Ecto neural progenitor cell (in vitro differentiated cells): ENCODE data around the gene XPR1.
A peak's percentile ranks its signal among the peaks of the same experiment; 100 is the strongest.

Experiments
- DNase-seq: peaks from one replicate; pipeline ENCODE4 v3.0.0-alpha.2; 2018; ENCODE audit warnings: low spot score

XPR1 gene

DNA sequence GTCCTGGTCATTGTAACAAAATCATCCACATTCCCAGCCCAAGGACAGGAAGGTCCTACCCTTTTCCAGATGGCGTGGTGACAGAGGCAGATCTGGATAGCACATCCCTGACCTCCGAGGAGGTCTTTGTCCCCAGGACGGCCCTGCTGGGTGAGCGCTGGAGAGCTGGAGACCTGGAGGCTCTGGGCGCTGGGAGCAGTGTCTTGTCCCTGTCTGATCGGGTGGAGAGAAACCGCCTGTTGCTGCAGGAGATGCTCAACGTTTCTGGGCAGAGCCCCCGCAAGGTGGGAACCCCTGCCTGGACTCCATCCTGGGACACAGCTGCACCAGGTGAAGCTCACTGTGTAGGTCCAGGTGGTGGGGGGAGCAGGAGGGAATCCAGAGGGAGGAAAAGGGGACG lies 284.9 kb downstream of the XPR1 start:
- no peak for DNase-seq

DNA sequence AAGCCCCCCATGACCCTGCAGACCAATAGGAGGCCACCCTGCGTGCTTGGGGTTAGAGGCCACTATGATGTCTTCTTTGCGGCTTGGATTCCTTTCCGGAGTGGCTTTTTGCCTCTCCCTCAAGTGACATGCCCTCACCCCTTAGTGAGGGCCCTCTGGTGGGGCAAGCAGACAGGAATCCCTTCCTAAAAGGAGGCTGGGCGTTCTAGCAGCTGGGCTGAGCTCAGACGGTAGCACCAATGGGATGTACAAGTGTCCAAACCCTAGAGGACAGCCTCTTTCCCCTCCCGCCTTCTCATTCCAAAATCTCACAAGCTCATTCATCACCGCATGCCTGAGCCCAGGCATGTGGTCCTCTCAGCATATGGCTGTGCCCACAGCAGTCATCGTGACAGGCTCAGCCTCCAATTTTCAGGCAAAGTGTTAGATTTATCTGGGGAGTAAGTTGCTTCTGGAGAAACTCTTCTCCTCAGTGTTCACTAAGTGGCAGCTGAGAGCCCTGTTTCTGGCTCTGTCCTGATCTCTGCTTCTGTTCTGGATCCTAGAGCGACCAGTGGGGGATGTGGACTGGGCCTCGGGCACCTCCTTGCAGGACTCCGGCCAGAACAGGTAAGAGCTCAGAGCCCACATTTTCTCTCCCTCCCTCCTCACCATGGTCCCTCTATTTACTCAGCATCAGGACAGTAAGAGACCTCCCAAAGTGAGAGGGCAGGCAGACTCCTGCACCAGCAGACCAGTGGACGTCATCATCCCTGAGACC lies 285.7 kb downstream of the XPR1 start:
- DNase-seq = no peak

DNA sequence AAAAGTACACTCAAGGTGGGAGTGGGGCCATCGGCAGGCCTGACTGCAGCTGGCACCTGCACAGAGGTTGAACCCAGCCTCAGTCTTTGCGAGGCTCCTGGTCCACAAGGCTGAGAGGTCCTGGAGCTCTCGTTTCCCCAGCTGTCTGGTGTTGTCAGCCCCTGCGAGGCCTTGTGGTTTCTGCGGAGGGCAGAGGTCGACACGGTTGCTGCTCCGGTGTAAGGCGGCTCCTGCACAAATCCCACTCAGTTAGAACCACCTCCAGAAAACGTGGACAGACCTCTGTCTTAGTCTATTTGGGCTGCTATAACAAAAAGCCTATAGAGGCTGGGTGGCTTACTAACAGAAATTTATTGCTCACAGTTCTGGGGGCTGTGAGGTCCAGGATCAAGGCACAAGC lies 286.7 kb downstream of the XPR1 start:
- no peak for DNase-seq

DNA sequence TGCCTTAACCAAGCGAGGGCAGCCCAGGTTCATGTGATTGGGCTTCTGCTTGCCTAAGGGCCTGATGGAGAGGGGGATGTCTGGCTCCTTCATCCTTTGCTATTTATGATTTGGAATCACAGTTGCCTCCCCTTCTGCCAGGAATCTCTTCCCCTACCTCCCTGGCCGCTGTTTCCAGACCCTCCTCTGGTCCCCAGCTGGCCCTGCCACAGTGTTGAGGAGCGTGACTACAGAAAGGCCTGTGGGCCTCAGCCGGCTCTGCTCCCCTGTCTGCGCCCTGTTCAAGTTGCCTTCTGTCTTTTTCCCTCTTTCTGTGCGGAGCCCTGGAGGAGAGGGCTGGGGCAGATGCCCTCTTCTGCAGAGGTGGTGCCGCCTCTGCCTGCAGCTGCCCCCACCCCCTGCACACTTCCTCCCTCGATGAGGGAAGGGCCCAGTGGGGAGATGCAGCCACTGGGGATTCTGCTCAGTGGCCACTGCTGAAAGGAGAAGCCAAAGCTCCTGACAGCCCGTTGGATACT lies 287.4 kb downstream of the XPR1 start:
- DNase-seq = no peak

DNA sequence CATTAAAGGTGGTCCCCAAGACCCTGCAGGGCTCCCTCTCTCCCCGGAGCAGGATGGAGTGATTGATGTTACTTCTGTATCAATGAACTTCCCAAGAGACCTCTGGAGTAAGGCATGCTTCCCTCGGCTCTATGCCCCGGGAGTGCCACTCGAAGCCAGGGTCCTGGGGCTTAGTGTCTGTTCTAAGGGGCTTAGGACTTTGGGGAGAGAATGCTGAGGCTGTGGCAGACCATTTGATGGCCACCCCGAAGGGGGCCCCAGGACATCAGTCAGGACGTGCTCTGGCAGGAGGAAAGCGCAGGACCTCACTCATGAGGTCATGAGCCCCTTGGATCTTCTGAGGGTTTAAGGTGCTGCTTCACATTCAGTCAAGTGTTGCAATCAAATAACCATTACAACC lies 288.4 kb downstream of the XPR1 start:
- no peak for DNase-seq

DNA sequence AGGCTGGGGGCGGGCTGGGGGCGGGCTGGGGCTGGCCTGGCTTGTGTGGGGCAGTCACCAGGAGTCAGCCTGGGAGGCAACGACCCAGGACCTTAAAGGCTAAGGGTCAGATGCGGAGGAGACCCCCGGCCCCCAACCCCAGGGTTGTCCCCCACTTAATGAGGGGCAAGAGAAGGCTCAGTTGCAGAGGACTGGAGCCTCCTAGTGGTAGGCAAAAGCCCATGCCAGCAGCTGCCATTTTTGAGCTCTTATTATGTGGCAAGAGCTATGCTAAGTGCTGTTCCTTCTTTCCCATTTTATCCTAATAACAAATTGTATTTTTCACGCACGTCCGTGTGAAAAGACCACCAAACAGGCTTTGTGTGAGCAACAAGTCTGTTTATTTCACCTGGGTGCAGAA lies 288.9 kb downstream of the XPR1 start:
- no peak for DNase-seq

GRCh38 chr1:180921386-180921785 lies 289.6 kb downstream of the XPR1 start:
- no peak for DNase-seq

DNA sequence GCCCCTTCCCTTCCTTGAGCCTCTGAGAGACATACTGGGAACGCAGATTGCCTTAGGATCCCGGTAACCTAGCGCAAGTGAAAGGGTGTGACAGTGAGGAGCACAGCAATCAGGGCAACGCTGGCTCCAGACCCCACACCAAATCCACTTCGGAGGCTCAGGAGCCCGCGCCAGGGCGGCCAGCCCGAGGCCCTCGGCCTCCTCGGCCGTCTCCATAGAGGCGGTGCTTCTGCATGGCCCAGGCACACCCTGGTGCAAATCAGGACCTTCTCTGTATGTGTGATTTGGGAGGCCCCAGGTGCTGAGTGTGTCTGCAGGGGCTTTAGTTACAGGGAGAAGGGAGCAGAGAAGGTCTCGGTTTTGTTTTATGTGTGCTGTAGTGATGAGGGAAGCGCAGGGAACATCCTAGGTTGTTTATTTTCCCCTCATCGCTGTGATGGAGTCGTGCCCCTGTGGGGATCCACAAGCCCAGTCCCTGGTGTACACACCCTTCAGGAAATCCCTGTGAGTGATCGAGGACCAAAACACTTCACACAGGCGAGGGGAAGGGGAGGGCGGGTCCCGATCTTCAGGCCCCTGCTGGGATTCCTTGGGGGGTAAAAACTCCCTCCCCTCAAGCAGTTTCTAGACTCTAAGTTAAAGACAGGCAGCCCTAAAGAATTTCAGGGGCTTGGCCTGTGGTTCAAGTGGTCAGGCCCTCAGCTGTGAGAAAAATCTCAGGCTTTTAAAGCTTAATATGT lies 290.2 kb downstream of the XPR1 start:
- no peak for DNase-seq

GRCh38 chr1:180922631-180923015 lies 290.8 kb downstream of the XPR1 start:
- DNase-seq = no peak

DNA sequence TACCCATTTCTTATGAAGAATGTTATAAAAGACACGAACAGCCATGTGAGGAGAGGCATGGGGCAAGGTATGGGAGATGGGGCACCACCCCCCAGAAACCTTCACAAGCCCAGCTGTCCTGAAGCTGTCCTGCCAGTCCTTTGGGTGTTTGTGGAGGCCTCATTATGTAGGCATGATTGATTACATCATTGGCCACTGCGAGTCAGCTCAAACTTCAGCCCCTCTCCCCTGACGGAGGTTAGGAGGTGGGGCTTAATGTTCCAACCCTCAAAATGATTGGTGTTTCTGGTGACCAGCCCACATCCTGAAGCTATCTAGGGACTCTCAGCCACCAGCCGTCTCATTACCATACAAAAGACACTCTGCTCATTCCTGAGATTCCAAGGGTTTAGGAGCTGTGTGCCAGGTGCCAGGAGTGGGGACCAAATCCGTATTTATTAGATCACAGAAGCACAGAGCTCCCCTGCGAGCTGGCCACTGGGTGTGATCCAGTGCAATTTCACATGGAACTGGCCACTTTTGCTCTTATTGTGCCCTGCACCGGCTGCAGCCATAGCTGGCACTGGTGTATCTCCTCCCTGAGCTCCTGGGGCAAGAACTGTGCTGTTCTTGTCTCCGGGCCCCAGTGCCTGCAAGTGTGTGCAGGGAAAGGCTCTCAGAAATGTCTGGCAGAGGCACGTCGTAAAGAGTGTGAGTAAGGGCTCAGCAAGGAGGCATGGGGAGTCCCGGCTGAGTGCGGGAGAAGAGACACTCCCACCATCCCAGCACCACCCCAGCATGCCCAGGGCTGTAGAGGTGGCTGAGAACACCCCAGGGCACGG lies 291.4 kb downstream of the XPR1 start:
- DNase-seq = peak; percentile 84

DNA sequence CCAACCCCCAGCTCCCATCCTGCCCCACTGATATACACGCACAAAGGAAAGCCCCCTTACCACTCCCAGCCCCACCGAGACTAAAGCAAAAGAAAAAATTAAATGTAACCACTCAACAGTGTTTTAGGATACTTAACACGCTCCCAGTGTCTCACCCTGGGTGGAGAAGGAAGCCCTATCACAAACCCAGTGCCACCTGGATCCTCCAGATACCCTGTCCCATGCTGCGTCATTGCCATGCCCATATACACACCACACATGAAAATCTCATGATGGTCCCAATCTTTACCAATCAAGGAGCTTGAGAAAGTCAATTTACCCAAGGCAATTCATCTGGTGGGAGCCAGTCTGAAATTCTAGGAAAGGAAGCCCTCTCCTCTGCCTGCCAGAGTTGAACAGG lies 292.1 kb downstream of the XPR1 start:
- DNase-seq = no peak

GRCh38 chr1:180924939-180925338 lies 293.1 kb downstream of the XPR1 start:
- no peak for DNase-seq

GRCh38 chr1:180925471-180926051 lies 293.7 kb downstream of the XPR1 start:
- no peak for DNase-seq

DNA sequence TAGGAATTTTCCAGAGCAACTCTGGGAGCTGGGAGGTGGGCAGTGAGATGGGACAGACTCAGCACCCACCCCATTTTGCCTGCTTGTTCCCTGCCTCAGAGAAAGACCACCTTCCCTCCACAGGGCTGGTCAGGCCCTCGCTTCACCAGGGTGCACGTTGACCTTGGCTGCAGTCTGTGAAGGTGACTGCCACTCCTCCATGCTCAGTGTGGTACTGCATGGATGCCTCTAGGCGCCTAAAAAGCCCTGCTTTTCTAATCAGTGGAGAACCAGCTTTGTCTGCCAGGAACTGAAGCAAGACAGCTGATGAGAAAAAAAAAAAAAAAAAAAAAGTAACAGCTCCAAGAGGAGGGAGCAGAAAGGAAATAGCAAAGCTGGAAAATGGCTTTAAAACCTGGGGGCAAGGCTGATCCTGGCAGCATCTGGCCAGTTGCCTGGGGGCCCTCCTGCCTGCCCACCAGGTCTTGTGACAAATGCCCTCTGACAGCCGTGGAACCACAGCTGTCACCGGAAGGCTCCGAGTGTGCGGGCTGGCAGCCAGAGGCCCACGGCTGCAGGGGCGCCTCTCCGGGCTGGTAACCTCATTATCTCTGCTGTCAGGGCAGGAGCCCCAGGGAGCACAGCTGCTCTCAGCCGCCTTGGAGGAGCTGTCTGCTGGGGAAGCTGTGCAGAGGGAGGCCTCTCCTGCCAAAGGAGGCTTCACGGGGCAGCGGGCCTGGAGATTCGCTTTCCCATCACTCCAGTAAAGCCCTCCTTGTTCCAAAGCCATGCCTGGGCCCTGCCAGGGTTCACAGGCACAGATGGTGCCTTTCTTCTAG lies 294.6 kb downstream of the XPR1 start:
- DNase-seq = peak; percentile 79

GRCh38 chr1:180927348-180927747 lies 295.5 kb downstream of the XPR1 start:
- DNase-seq = no peak

- no peak for DNase-seq
Observed at GRCh38 chr1:180927841-180928240, 296.0 kb downstream of the XPR1 start.

- no peak for DNase-seq
Observed at GRCh38 chr1:180928331-180929230, 296.8 kb downstream of the XPR1 start.

GRCh38 chr1:180929389-180929788 lies 297.6 kb downstream of the XPR1 start:
- DNase-seq = no peak

DNA sequence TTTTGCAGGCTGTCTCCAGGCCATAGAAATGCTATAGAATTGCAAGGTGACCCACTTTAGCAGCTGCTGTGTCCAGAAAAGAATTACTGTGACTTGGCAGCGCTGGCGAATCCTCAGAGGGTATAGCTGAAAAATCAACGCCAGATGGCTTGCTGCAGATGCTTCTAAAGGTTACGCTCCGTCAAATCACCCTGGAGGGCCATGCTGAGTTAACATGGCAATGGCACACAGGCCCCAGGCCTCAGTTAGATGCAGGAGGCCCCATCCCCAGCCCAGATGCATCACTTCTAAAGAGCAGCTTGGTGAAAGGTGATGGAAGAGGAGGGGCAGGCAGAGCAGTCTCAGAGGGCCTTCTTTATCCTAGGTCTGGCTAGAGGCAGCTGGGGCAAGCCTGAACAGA lies 298.9 kb downstream of the XPR1 start:
- no peak for DNase-seq

DNA sequence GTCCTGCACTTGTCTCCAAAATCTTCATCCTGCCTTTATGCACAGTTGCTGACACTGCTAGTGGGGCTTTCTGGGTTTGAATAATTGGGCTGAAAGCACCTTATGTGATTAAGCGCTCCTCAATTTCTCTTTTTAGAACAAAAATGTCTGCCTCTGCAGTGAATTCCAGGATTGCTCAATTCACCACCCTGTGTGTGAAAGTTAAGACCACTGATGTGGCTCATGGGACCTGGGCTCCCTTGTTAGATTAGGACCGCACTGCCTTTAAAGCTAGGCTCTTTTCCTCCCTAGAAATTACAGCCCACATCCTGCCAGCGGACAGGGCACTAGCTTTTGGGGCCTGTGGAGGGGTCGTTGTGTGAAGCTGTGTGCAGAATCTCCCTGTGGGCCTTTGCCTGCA lies 299.7 kb downstream of the XPR1 start:
- no peak for DNase-seq
